OCI-M2 (cell line): ENCODE data around the gene EPB42.
"Not testable (repeated sequence)": the region's sequence is repeated elsewhere in the genome, so short reads cannot be mapped to it uniquely, and the experiment has no call there.

Source experiments
- DNase-seq: peaks from one replicate; lab custom pipeline; 2025; ENCODE audit not compliant: unreplicated experiment; lab: John Stamatoyannopoulos, UW

EPB42 gene

GRCh38 chr15:43242616-43243015 is 21.8 kb upstream of the EPB42 start:
- DNase-seq, result no peak

GRCh38 chr15:43241100-43241499 is 20.3 kb upstream of the EPB42 start:
- no peak for DNase-seq

GRCh38 chr15:43239732-43240491 is 19.1 kb upstream of the EPB42 start:
- no peak for DNase-seq

- no peak for DNase-seq
These were observed 17.9 kb upstream of the EPB42 start for GRCh38 chr15:43238671-43239131.

GRCh38 chr15:43237842-43238470 is 17.1 kb upstream of the EPB42 start:
- no peak for DNase-seq

- no peak for DNase-seq
These were observed 14.7 kb upstream of the EPB42 start for GRCh38 chr15:43235536-43235935.

- DNase-seq, result no peak
These were observed 11.6 kb upstream of the EPB42 start for GRCh38 chr15:43232289-43232874.

GRCh38 chr15:43230640-43231115 is 9.9 kb upstream of the EPB42 start:
- no peak for DNase-seq

GRCh38 chr15:43229977-43230376 is 9.2 kb upstream of the EPB42 start:
- no peak for DNase-seq

- DNase-seq, result no peak
These were observed 5.9 kb upstream of the EPB42 start for GRCh38 chr15:43226436-43227305.

GRCh38 chr15:43225950-43226255 is 5.1 kb upstream of the EPB42 start:
- DNase-seq, result not testable (repeated sequence)

GRCh38 chr15:43225201-43225949 is 4.6 kb upstream of the EPB42 start:
- DNase-seq, result no peak

- no peak for DNase-seq
These were observed 604 bp upstream of the EPB42 start for GRCh38 chr15:43221422-43221821.

GRCh38 chr15:43219929-43220928 is 589 bp downstream of the EPB42 start:
- DNase-seq, result peak; percentile 57

GRCh38 chr15:43218908-43219706 is 1.7 kb downstream of the EPB42 start:
- DNase-seq, result no peak

- DNase-seq, result no peak
These were observed 4.9 kb downstream of the EPB42 start for GRCh38 chr15:43215961-43216360.

- DNase-seq, result no peak
These were observed 6.1 kb downstream of the EPB42 start for GRCh38 chr15:43214592-43215295.

- DNase-seq, result no peak
These were observed 6.6 kb downstream of the EPB42 start for GRCh38 chr15:43214169-43214568.
